BE2C (cell line): Measurements from ENCODE around the gene KRT20.

ENCODE experiments used
- DNase-seq: peaks from one replicate; pipeline ENCODE4 v3.0.0-alpha.2; 2020
- H3K27me3 ChIP-seq: fragments of 250-450 bp; sonication (Bioruptor Pico); 2 replicates; pipeline ENCODE4 v1.5.1; 2020; ENCODE audit warnings: mild to moderate bottlenecking
- H3K36me3 ChIP-seq: fragments of 250-450 bp; sonication (Bioruptor Pico); 2 replicates; pipeline ENCODE4 v1.5.1; 2020; ENCODE audit warnings: mild to moderate bottlenecking
- H3K4me1 ChIP-seq: fragments of 250-450 bp; sonication (Bioruptor Pico); 2 replicates; pipeline ENCODE4 v1.5.1; 2020
- H3K4me3 ChIP-seq: 2 replicates; pipeline ENCODE4 v1.5.1; 2011; ENCODE audit warnings: low read depth, low read length
- H3K9me3 ChIP-seq: fragments of 250-450 bp; sonication (Bioruptor Pico); 2 replicates; pipeline ENCODE4 v1.5.1; 2020
- CTCF ChIP-seq: IDR thresholded peaks from 2 replicates; pipeline ENCODE4 v1.5.1; 2012; ENCODE audit warnings: mild to moderate bottlenecking, low read depth, low read length

Gene KRT20

DNA sequence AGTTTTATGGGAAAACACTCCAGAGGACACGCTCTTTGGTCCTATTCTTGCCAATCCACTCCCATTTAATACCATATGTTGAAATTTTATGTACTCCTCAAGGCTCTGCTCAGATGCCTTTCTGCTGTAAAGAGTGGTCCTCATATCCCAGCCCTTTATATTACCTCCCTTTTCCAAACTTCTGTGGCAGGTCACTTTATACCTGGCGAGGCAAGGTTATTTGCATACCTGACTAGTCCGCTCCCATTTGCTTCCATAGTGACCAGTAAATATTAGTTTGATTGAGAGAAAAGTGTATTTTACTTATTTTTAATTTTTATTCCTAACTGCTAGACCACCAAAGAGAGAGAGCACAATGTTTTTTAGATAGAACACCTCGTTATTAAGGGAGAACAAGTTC, 35.3 kb downstream of the KRT20 start:
- H3K4me3 ChIP-seq = no peak overlapping the region
- H3K36me3 ChIP-seq = no peaks in the 10 kb centered on the region
- H3K9me3 ChIP-seq = no peaks in the 10 kb centered on the region
- no peaks in the 10 kb centered on the region for H3K4me1 ChIP-seq
- H3K27me3 ChIP-seq = peaks cover 46% of the 10 kb centered on the region
- DNase-seq = no peak
- no peak for TF ChIP-seq CTCF

GRCh38 chr17:40848583-40849235, 36.3 kb downstream of the KRT20 start:
- no peak for TF ChIP-seq CTCF
- Histone ChIP-seq H3K36me3 (no peaks in the 10 kb centered on the region), H3K4me3 (no peak overlapping the region), H3K4me1 (no peaks in the 10 kb centered on the region), H3K9me3 (no peaks in the 10 kb centered on the region), H3K27me3 (peaks cover 48% of the 10 kb centered on the region)
- no peak for DNase-seq

- H3K4me3 ChIP-seq = no peak overlapping the region
- TF ChIP-seq CTCF = no peak
- peaks cover 59% of the 10 kb centered on the region for H3K27me3 ChIP-seq
- no peaks in the 10 kb centered on the region for H3K4me1 ChIP-seq
- no peaks in the 10 kb centered on the region for H3K9me3 ChIP-seq
- no peaks in the 10 kb centered on the region for H3K36me3 ChIP-seq
- DNase-seq = no peak
These were observed 38.4 kb downstream of the KRT20 start for GRCh38 chr17:40846515-40847144.

GRCh38 chr17:40844671-40845107, 40.4 kb downstream of the KRT20 start:
- no peaks in the 10 kb centered on the region for H3K9me3 ChIP-seq
- TF ChIP-seq CTCF = no peak
- no peak for DNase-seq
- H3K27me3 ChIP-seq = peaks cover 42% of the 10 kb centered on the region
- H3K4me1 ChIP-seq = no peaks in the 10 kb centered on the region
- no peaks in the 10 kb centered on the region for H3K36me3 ChIP-seq
- H3K4me3 ChIP-seq = no peak overlapping the region

DNA sequence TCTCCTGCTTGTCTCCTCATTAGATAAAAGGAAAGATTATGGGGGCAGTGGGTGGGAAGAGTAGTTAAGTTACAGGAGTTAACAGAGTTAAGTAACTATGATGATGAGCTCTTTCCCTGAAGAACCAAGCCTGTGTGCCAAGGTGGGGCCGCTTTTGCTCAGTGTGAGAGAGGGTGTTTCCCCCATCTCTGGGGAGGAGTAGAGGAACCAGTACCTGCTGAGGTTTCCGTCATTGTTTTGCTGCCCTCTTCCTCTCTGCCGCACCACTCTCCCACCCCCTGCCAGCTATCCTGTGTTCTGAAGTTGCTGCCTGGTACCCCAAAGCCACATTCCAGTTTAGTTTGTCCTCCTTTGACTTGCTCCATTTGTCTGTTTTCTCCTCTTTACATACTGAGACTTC, 41.8 kb downstream of the KRT20 start:
- H3K27me3 ChIP-seq = peaks cover 43% of the 10 kb centered on the region
- H3K4me3 ChIP-seq = no peak overlapping the region
- H3K4me1 ChIP-seq = no peaks in the 10 kb centered on the region
- DNase-seq = no peak
- no peaks in the 10 kb centered on the region for H3K9me3 ChIP-seq
- TF ChIP-seq CTCF = no peak
- no peaks in the 10 kb centered on the region for H3K36me3 ChIP-seq

- no peaks in the 10 kb centered on the region for H3K36me3 ChIP-seq
- no peak for TF ChIP-seq CTCF
- no peak for DNase-seq
- peaks cover 41% of the 10 kb centered on the region for H3K27me3 ChIP-seq
- no peaks in the 10 kb centered on the region for H3K9me3 ChIP-seq
- H3K4me1 ChIP-seq = no peaks in the 10 kb centered on the region
- H3K4me3 ChIP-seq = no peak overlapping the region
These were observed 43.8 kb downstream of the KRT20 start for GRCh38 chr17:40841246-40841645.
